Stimulated activated CD4-positive, alpha-beta T cell treated with anti-CD3 and anti-CD28 coated beads, TNF-alpha, amount 100 ng/mL, for 1 hour (primary cell): ENCODE results near the gene QSER1.

ENCODE experiments used
- DNase-seq, 3 donors: peaks; one replicate each; pipeline ENCODE4 v3.0.0-alpha.2; 2020; ENCODE audit warnings: low read depth in 3 of 3, low spot score in 1 of 3

The QSER1 gene

GRCh38 chr11:32890843-32891656, 1.6 kb upstream of the QSER1 start:
- no peak for DNase-seq

- no peak for DNase-seq
Observed at GRCh38 chr11:32891657-32892354, 805 bp upstream of the QSER1 start.

- DNase-seq = no peak
Observed at GRCh38 chr11:32893093-32893342, 407 bp downstream of the QSER1 start.

- peak in 1 of 3 donors; percentile 38 for DNase-seq
Observed at GRCh38 chr11:32893343-32894148, 935 bp downstream of the QSER1 start.

- DNase-seq = no peak
Observed at GRCh38 chr11:32894149-32894827, 1.7 kb downstream of the QSER1 start.

- DNase-seq = no peak
Observed at GRCh38 chr11:32894921-32895320, 2.3 kb downstream of the QSER1 start.

- no peak for DNase-seq
Observed at GRCh38 chr11:32895471-32895870, 2.9 kb downstream of the QSER1 start.

GRCh38 chr11:32897103-32897502, 4.5 kb downstream of the QSER1 start:
- no peak for DNase-seq

GRCh38 chr11:32899438-32899837, 6.8 kb downstream of the QSER1 start:
- no peak for DNase-seq

GRCh38 chr11:32902089-32902665, 9.6 kb downstream of the QSER1 start:
- no peak for DNase-seq

- DNase-seq = no peak
Observed at GRCh38 chr11:32905028-32905667, 12.5 kb downstream of the QSER1 start.

- no peak for DNase-seq
Observed at GRCh38 chr11:32908619-32909018, 16.0 kb downstream of the QSER1 start.

GRCh38 chr11:32911413-32911812, 18.8 kb downstream of the QSER1 start:
- DNase-seq = no peak

GRCh38 chr11:32913445-32913844, 20.8 kb downstream of the QSER1 start:
- DNase-seq = no peak

GRCh38 chr11:32916361-32916760, 23.8 kb downstream of the QSER1 start:
- no peak for DNase-seq

- no peak for DNase-seq
Observed at GRCh38 chr11:32916994-32917393, 24.4 kb downstream of the QSER1 start.

GRCh38 chr11:32918427-32918826, 25.8 kb downstream of the QSER1 start:
- DNase-seq = no peak

GRCh38 chr11:32919338-32919737, 26.7 kb downstream of the QSER1 start:
- DNase-seq = no peak

- no peak for DNase-seq
Observed at GRCh38 chr11:32920570-32920969, 28.0 kb downstream of the QSER1 start.

- DNase-seq = no peak
Observed at GRCh38 chr11:32921204-32921603, 28.6 kb downstream of the QSER1 start.

GRCh38 chr11:32931606-32932005, 39.0 kb downstream of the QSER1 start:
- DNase-seq = no peak
